Right lobe of liver (tissue), 6 donors: ENCODE results near the gene LYPD4. TPM values are rescaled to one million over a fixed set of nuclear protein-coding genes. Genes with fewer than 3 reads are reported as not detected.
"Not testable (repeated sequence)": the region's sequence is repeated elsewhere in the genome, so short reads cannot be mapped to it uniquely, and the experiment has no call there.

Source experiments
- ATAC-seq, 4 donors: fragments of 200-7000 bp; cut with Tn5 transposase; one replicate each; pipeline ENCODE4 v1.9.1; 2020; ENCODE audit warnings: mild to moderate bottlenecking in 4 of 4, moderate library complexity in 4 of 4
- DNase-seq, 3 donors: peaks; one replicate each; pipeline ENCODE4 v3.0.0-alpha.2; 2020
- H3K27ac ChIP-seq, 3 donors: fragments of 200-600 bp; one replicate each; pipeline ENCODE4 v1.8.0; 2022
- H3K27me3 ChIP-seq, 2 donors: fragments of 200-600 bp; one replicate each; pipeline ENCODE4 v1.8.0; 2022
- H3K36me3 ChIP-seq, 4 donors: fragments of 200-600 bp; sonication (generic) in 1 of 4; one replicate each; pipeline versions ENCODE4 v1.5.1 to v1.8.0; 2017 to 2022; ENCODE audit warnings: control low read depth in 1 of 4
- H3K4me1 ChIP-seq, 4 donors: fragments of 200-600 bp; sonication (generic) in 1 of 4; one replicate each; pipeline versions ENCODE4 v1.5.1 to v1.8.0; 2017 to 2022; ENCODE audit warnings: control low read depth in 1 of 4
- H3K4me3 ChIP-seq, 3 donors: fragments of 200-600 bp; one replicate each; pipeline ENCODE4 v1.8.0; 2022
- H3K9me3 ChIP-seq, 4 donors: fragments of 200-600 bp; sonication (generic) in 1 of 4; one replicate each; pipeline versions ENCODE4 v1.5.1 to v1.8.0; 2017 to 2022; ENCODE audit warnings: control low read depth in 1 of 4
- CTCF ChIP-seq, 4 donors: fragments of 200-600 bp in 3 of 4; fragments of 450-650 bp in 1 of 4; IDR thresholded peaks; one replicate each; pipeline versions ENCODE4 v1.5.1 to v1.8.0; 2016 to 2022; ENCODE audit warnings: antibody characterized with exemption in 4 of 4, mild to moderate bottlenecking in 2 of 4
- POLR2A ChIP-seq: fragments of 450-650 bp; IDR thresholded peaks from one replicate; pipeline ENCODE4 v1.6.1; 2017; ENCODE audit warnings: antibody characterized with exemption, mild to moderate bottlenecking
- WGBS: methylation state at CpG from one replicate; pipeline ENCODE4 v1.1.6; 2018; ENCODE audit warnings: low coverage, low lambda C conversion rate; ENCODE audit not compliant: insufficient coverage; ENCODE audit errors: missing lambda C conversion rate; 5-methylcytosine and 5-hydroxymethylcytosine counted together
- intact Hi-C, 2 donors: fragments of 100-400 bp; cut with DNase I; formaldehyde crosslinking; loops; one replicate each; pipeline versions ENCODE4 v1.11.2 to v1.14.1; 2022
- microRNA-seq, 2 donors: library from miRNA; unstranded; fragments of <30 nt; microRNA quantifications; one replicate each; pipeline ENCODE4, GENCODE V29; 2019 to 2020
- small RNA-seq, 2 experiments: library from RNA; depleted of rRNA; stranded (forward); fragments of <200 nt; gene quantifications; one replicate each; pipeline ENCODE3, GENCODE V24; 2016
- total RNA-seq, 6 experiments: library from RNA; depleted of rRNA in 2 of 6; stranded (reverse); fragments of >200 nt in 2 of 6; fragmentation: NEBNext Ultra II Directional in 3 of 6; extraction: Animal tissue kit (Norgen Biotek cat#: 25700) in 3 of 6; gene quantifications; one replicate each; pipeline versions ENCODE4 v1.1.0 to v1.2.4, GENCODE V29; 2016 to 2023
- donor health status: DM: no; HTN: yes; CAD: no.
- donor health status: DM: no; HTN: no; CAD: no.
- donor health status: DM: no; HTN: no; CAD: no.
- donor health status: DM: no; HTN: yes; CAD: no.
- donor health status: DM: no; HTN: yes; CAD: no.

LYPD4 gene
- total RNA-seq, 6 experiments from 2014 or later = not detected

GRCh38 chr19:41795031-41795461 is 49.4 kb downstream of the LYPD4 start:
- ATAC-seq = peak; percentile 83 to 87 (median 84)
- Histone ChIP-seq H3K27me3 (no peaks in the 10 kb centered on the region), H3K4me1 (no peaks in the 10 kb centered on the region), H3K36me3 (no peaks in the 10 kb centered on the region), H3K9me3 (no peaks in the 10 kb centered on the region), H3K4me3 (no peak overlapping the region), H3K27ac (no peak overlapping the region)
- peak in 1 of 3 donors; percentile 38 for DNase-seq
- intact Hi-C loops = no loop called here
- 30% methylated on average over 5 of the region's 5 CpGs for WGBS
- TF ChIP-seq CTCF (IDR thresholded peaks at IDR 0.05) (peak; percentile 62 to 88 (median 80)), POLR2A (no peak)

GRCh38 chr19:41793414-41793727 is 51.1 kb downstream of the LYPD4 start:
- WGBS = 0% methylated on average over 1 of the region's 1 CpG
- intact Hi-C loops = no loop called here
- Histone ChIP-seq H3K27ac (no peak overlapping the region), H3K27me3 (no peaks in the 10 kb centered on the region), H3K4me3 (no peak overlapping the region), H3K4me1 (no peaks in the 10 kb centered on the region), H3K36me3 (no peaks in the 10 kb centered on the region), H3K9me3 (no peaks in the 10 kb centered on the region)
- DNase-seq (no peak), ATAC-seq (no peak)
- TF ChIP-seq CTCF (IDR thresholded peaks at IDR 0.05) (no peak), POLR2A (no peak)

- Histone ChIP-seq H3K36me3 (no peaks in the 10 kb centered on the region), H3K4me3 (no peak overlapping the region), H3K27ac (no peak overlapping the region), H3K27me3 (no peaks in the 10 kb centered on the region), H3K4me1 (no peaks in the 10 kb centered on the region), H3K9me3 (no peaks in the 10 kb centered on the region)
- intact Hi-C loops = no loop called here
- TF ChIP-seq POLR2A = no peak
- peak; percentile 36 to 66 (median 56) for TF ChIP-seq CTCF (IDR thresholded peaks at IDR 0.05)
- DNase-seq (peak in 1 of 3 donors; percentile 55), ATAC-seq (peak; percentile 43 to 73 (median 67))
- WGBS = 16% methylated on average over 22 of the region's 22 CpGs
These were observed 51.7 kb downstream of the LYPD4 start for GRCh38 chr19:41792513-41793413.

- H3K27me3 ChIP-seq = peaks cover 0 to 15% of the 10 kb centered on the region in 2 donors
- intact Hi-C loops, H3K4me1 ChIP-seq, ATAC-seq, H3K9me3 ChIP-seq, DNase-seq, H3K27ac ChIP-seq, H3K36me3 ChIP-seq, H3K4me3 ChIP-seq: not testable (repeated sequence)
- 53% methylated on average over 4 of the region's 5 CpGs for WGBS
These were observed 55.4 kb downstream of the LYPD4 start for GRCh38 chr19:41789053-41789452.

DNA sequence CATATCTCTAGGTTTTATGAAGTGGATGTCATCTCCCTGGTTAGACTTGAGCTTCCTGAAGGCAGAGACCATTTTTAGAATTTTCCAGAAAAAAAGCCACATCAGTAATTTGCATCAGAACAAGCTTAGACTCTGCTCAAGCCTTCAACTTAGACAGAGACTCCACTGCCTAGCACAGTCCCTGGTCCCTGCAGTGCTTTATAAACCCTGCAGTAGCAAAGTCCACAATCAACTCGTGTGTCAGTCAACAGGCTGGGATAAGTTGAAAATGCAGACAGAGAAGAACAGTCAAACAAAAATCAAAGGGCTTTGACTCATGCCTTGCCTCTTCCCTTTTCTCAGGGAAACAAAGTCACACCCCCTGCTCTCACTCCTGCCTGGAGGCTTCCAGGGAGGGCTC is 56.0 kb downstream of the LYPD4 start:
- DNase-seq, H3K36me3 ChIP-seq, H3K9me3 ChIP-seq, ATAC-seq, H3K4me3 ChIP-seq, intact Hi-C loops, H3K27ac ChIP-seq, H3K4me1 ChIP-seq: not testable (repeated sequence)
- H3K27me3 ChIP-seq = peaks cover 0 to 15% of the 10 kb centered on the region in 2 donors
- WGBS = no CpG with 5 or more reads among the region's 1 CpG

Small RNA genes within 50 kb of the gene (microRNA-seq; reads per million reads assigned to microRNA genes)
- 0 to 0.87 reads per million in 2 donors for gene MIR6797

Small RNA genes within 50 kb of the gene (small RNA-seq; reads per million reads assigned to genes)
- gene MIR6797 = 0 reads per million in 2 experiments

Other genes with a start within 250 kb of the LYPD4 start
- 1 to 10 TPM in 2 of 6 experiments, under 1 TPM in 4; 0.29 to 3.4 (median 0.58) TPM for gene CEACAM4, start 217.6 kb downstream of the LYPD4 start, total RNA-seq
- gene CEACAM7, start 156.4 kb downstream of the LYPD4 start, total RNA-seq = not detected
- gene CEACAM5, start 136.1 kb downstream of the LYPD4 start, total RNA-seq = not detected
- under 1 TPM in 4 of 6 experiments, not detected in 2; 0.18 to 0.44 (median 0.23) TPM for gene CEACAM6, start 89.2 kb downstream of the LYPD4 start, total RNA-seq
- under 1 TPM; 0.42 to 0.73 (median 0.51) TPM for gene CEACAM3, start 48.1 kb downstream of the LYPD4 start, total RNA-seq
- not detected for gene DMRTC2, start 359 bp upstream of the LYPD4 start, total RNA-seq
- gene RPS19, start 15.6 kb upstream of the LYPD4 start, total RNA-seq = 100 to 1,000 TPM; 347 to 556 (median 499) TPM
- under 1 TPM in 4 of 6 experiments, not detected in 2; 0.18 to 0.71 (median 0.39) TPM for gene CD79A, start 32.6 kb upstream of the LYPD4 start, total RNA-seq
- 10 to 100 TPM; 25.3 to 39.7 (median 30.2) TPM for gene ARHGEF1, start 38.5 kb upstream of the LYPD4 start, total RNA-seq
- gene ERFL, start 83.8 kb upstream of the LYPD4 start, total RNA-seq = not detected
- 100 to 1,000 TPM in 2 of 6 experiments, 10 to 100 TPM in 4; 53.6 to 124 (median 75.8) TPM for gene RABAC1, start 114.6 kb upstream of the LYPD4 start, total RNA-seq
- gene ATP1A3, start 149.5 kb upstream of the LYPD4 start, total RNA-seq = under 1 TPM in 2 of 6 experiments, not detected in 4; 0.07 TPM
- gene GRIK5, start 225.5 kb upstream of the LYPD4 start, total RNA-seq = under 1 TPM in 4 of 6 experiments, not detected in 2; 0.15 to 0.42 (median 0.17) TPM
- 1 to 10 TPM; 4.3 to 5.8 (median 4.7) TPM for gene ZNF574, start 231.5 kb upstream of the LYPD4 start, total RNA-seq